ENCODE results near the gene NUDT3.
"Not testable (repeated sequence)": the region's sequence is repeated elsewhere in the genome, so short reads cannot be mapped to it uniquely, and the experiment has no call there.

Gene NUDT3

DNA sequence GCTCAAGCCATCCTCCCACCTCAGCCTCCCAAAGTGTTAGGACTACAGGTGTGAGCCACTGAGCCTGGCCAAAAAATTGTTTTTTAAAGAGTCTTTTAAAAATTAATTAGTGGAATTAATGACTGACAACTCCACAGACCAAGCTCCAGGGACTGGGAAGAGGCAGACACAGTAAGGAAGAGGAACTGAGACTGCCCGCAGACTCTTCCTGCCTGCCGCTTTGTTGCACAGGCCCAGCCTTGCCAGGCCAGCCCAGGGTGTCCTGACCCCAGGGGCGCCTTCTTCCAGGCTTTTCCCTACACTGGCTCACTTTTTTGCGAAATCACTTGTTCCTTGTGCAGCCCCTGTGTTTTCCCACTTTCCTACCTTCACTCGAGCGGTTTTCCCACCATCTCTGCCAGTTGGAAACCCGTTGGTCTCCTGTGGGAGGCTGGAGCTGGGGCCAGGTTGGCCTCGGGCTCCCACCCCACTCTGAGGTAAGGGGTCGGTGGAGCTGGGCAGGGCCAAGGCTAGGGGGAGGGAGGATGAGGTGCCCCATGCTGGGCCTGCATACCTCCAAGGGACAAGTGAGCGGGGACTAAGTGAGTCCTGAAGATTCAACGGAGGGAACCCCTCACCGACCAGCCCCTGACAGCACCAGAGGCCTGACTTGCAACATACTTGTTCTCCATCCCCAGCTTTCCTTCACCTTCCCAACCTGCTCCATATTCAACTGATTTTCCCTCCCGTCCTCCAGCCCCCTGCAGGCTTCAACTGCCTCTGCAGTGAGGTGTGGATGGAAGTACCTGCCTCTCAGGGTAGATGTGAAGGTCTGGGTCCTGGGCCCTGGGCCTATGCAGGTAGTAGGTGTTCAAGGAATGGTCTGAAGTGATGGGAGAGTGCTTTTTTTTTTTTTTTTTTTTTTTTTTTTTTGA is 120.2 kb downstream of the NUDT3 start:
- no peak overlapping the region for H3K9ac ChIP-seq (ENCODE audit: low read length in 5 of 5)
- H3K27ac ChIP-seq (ENCODE audit: low read depth, low read length) = no peak overlapping the region

GRCh38 chr6:34269658-34270341 is 122.7 kb downstream of the NUDT3 start:
- H3K4me1 ChIP-seq (ENCODE audit: control insufficient read depth in 5 of 5, insufficient read depth in 5 of 5, low read length in 5 of 5) = peaks cover 1 to 23% (median 6%) of the 10 kb centered on the region in 5 donors
- H3K9ac ChIP-seq (ENCODE audit: low read length in 5 of 5); H3K4me3 ChIP-seq (ENCODE audit: low read depth in 1 of 5, low read length in 5 of 5); H3K27ac ChIP-seq (ENCODE audit: low read depth, low read length); H3K27me3 ChIP-seq (ENCODE audit: control insufficient read depth in 5 of 5, insufficient read depth in 4 of 5, low read length in 5 of 5); H3K9me3 ChIP-seq (ENCODE audit: control insufficient read depth in 5 of 5, low read length in 5 of 5); H3K36me3 ChIP-seq (ENCODE audit: control insufficient read depth in 5 of 5, insufficient read depth in 5 of 5, low read length in 5 of 5): not testable (repeated sequence)

More for the DNA sequence above, 120.2 kb downstream of the NUDT3 start:
- Histone ChIP-seq H3K27me3 (ENCODE audit: control insufficient read depth in 5 of 5, insufficient read depth in 4 of 5, low read length in 5 of 5) (no peaks in the 10 kb centered on the region), H3K36me3 (ENCODE audit: control insufficient read depth in 5 of 5, insufficient read depth in 5 of 5, low read length in 5 of 5) (no peaks in the 10 kb centered on the region), H3K4me1 (ENCODE audit: control insufficient read depth in 5 of 5, insufficient read depth in 5 of 5, low read length in 5 of 5) (peaks cover 1 to 36% (median 14%) of the 10 kb centered on the region in 5 donors), H3K9me3 (ENCODE audit: control insufficient read depth in 5 of 5, low read length in 5 of 5) (no peaks in the 10 kb centered on the region), H3K4me3 (ENCODE audit: low read depth in 1 of 5, low read length in 5 of 5) (no peak overlapping the region)

- H3K4me1 ChIP-seq (ENCODE audit: control insufficient read depth in 5 of 5, insufficient read depth in 5 of 5, low read length in 5 of 5) = peaks cover 1 to 23% (median 6%) of the 10 kb centered on the region in 5 donors
- not testable (repeated sequence) for H3K36me3 ChIP-seq (ENCODE audit: control insufficient read depth in 5 of 5, insufficient read depth in 5 of 5, low read length in 5 of 5); H3K9me3 ChIP-seq (ENCODE audit: control insufficient read depth in 5 of 5, low read length in 5 of 5); H3K9ac ChIP-seq (ENCODE audit: low read length in 5 of 5); H3K4me3 ChIP-seq (ENCODE audit: low read depth in 1 of 5, low read length in 5 of 5); H3K27me3 ChIP-seq (ENCODE audit: control insufficient read depth in 5 of 5, insufficient read depth in 4 of 5, low read length in 5 of 5); H3K27ac ChIP-seq (ENCODE audit: low read depth, low read length)
These were observed 123.3 kb downstream of the NUDT3 start for GRCh38 chr6:34269132-34269531.

- Histone ChIP-seq H3K36me3 (ENCODE audit: control insufficient read depth in 5 of 5, insufficient read depth in 5 of 5, low read length in 5 of 5) (no peaks in the 10 kb centered on the region), H3K27me3 (ENCODE audit: control insufficient read depth in 5 of 5, insufficient read depth in 4 of 5, low read length in 5 of 5) (no peaks in the 10 kb centered on the region), H3K4me3 (ENCODE audit: low read depth in 1 of 5, low read length in 5 of 5) (no peak overlapping the region), H3K9me3 (ENCODE audit: control insufficient read depth in 5 of 5, low read length in 5 of 5) (no peaks in the 10 kb centered on the region), H3K4me1 (ENCODE audit: control insufficient read depth in 5 of 5, insufficient read depth in 5 of 5, low read length in 5 of 5) (peaks cover 0 to 11% (median 6%) of the 10 kb centered on the region in 5 donors), H3K27ac (ENCODE audit: low read depth, low read length) (no peak overlapping the region), H3K9ac (ENCODE audit: low read length in 5 of 5) (no peak overlapping the region)
These were observed 124.7 kb downstream of the NUDT3 start for GRCh38 chr6:34267746-34268145.

GRCh38 chr6:34263484-34263883 is 129.0 kb downstream of the NUDT3 start:
- H3K27ac ChIP-seq (ENCODE audit: low read depth, low read length) = not testable (repeated sequence)

DNA sequence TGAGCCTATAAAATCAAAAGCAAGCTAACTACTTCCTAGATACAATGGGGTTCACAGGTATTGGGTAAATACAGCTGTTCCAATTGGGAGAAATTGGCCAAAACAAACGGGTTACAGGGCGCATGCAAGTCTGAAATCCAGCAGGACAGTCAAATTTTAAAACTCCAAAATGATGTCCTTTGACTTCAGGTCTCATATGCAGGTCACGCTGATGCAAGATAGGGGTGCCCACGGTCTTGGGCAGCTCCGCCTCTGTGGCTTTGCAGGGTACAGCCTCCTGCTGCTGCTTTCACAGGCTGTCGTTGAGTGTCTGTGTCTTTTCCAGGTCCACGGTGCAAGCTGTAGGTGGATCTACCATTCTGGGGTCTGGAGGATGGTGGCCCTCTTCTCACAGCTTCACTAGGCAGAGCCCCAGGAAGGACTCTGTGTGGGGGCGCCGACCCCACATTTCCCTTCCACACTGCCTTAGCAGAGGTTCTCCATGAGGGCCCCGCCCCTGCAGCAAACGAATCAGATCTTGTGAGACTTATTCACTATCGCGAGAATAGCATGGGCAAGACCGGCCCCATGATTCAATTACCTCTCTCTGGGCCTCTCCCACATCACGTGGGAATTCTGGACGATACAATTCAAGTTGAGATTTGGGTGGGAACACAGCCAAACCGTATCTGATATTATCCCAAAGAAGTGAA is 131.7 kb downstream of the NUDT3 start:
- Histone ChIP-seq H3K9me3 (ENCODE audit: control insufficient read depth in 5 of 5, low read length in 5 of 5) (no peaks in the 10 kb centered on the region), H3K4me1 (ENCODE audit: control insufficient read depth in 5 of 5, insufficient read depth in 5 of 5, low read length in 5 of 5) (no peaks in the 10 kb centered on the region), H3K27ac (ENCODE audit: low read depth, low read length) (no peak overlapping the region), H3K27me3 (ENCODE audit: control insufficient read depth in 5 of 5, insufficient read depth in 4 of 5, low read length in 5 of 5) (no peaks in the 10 kb centered on the region), H3K4me3 (ENCODE audit: low read depth in 1 of 5, low read length in 5 of 5) (no peak overlapping the region), H3K36me3 (ENCODE audit: control insufficient read depth in 5 of 5, insufficient read depth in 5 of 5, low read length in 5 of 5) (no peaks in the 10 kb centered on the region), H3K9ac (ENCODE audit: low read length in 5 of 5) (no peak overlapping the region)

More at GRCh38 chr6:34263484-34263883, 129.0 kb downstream of the NUDT3 start:
- not testable (repeated sequence) for H3K4me3 ChIP-seq (ENCODE audit: low read depth in 1 of 5, low read length in 5 of 5); H3K4me1 ChIP-seq (ENCODE audit: control insufficient read depth in 5 of 5, insufficient read depth in 5 of 5, low read length in 5 of 5); H3K36me3 ChIP-seq (ENCODE audit: control insufficient read depth in 5 of 5, insufficient read depth in 5 of 5, low read length in 5 of 5); H3K9me3 ChIP-seq (ENCODE audit: control insufficient read depth in 5 of 5, low read length in 5 of 5); H3K27me3 ChIP-seq (ENCODE audit: control insufficient read depth in 5 of 5, insufficient read depth in 4 of 5, low read length in 5 of 5); H3K9ac ChIP-seq (ENCODE audit: low read length in 5 of 5)

DNA sequence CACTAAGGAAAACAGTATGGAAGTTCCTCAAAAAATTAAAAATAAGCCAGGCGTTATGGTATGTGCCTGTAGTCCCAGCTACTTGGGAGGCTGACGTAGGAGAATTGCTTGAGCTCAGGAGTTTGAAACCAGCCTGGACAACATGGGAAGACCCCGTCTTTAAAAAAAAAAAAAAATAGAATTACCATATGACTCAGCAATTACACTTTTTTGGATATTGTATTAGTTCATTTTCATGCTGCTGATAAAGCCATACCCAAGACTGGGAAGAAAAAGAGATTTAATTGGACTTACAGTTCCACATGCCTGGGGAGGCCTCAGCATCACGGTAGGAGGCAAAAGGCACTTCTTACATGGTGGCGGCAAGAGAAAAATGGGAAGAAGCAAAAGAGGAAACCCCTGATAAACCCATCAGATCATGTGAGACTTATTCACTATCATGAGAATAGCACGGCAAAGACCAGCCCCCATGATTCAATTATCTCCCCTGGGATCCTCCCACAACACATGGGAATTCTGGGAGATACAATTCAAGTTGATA is 132.9 kb downstream of the NUDT3 start:
- Histone ChIP-seq H3K27me3 (ENCODE audit: control insufficient read depth in 5 of 5, insufficient read depth in 4 of 5, low read length in 5 of 5) (no peaks in the 10 kb centered on the region), H3K36me3 (ENCODE audit: control insufficient read depth in 5 of 5, insufficient read depth in 5 of 5, low read length in 5 of 5) (no peaks in the 10 kb centered on the region), H3K4me3 (ENCODE audit: low read depth in 1 of 5, low read length in 5 of 5) (no peak overlapping the region), H3K4me1 (ENCODE audit: control insufficient read depth in 5 of 5, insufficient read depth in 5 of 5, low read length in 5 of 5) (no peaks in the 10 kb centered on the region), H3K9ac (ENCODE audit: low read length in 5 of 5) (no peak overlapping the region), H3K27ac (ENCODE audit: low read depth, low read length) (no peak overlapping the region), H3K9me3 (ENCODE audit: control insufficient read depth in 5 of 5, low read length in 5 of 5) (no peaks in the 10 kb centered on the region)

DNA sequence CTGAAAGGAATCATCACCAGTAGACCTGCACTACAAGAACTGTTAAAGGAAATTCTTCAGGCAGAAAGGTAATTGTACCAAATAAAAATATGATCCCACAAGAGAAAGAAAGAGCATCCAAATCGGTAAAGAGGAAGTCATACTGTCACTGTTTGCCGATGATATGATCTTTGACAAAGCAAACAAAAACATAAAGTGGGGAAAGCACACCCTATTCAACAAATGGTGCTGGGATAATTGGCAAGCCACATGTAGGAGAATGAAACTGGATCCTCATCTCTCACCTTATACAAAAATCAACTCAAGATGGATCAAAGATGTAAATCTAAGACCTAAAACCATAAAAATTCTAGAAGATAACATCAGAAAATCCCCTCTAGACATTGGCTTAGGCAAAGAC is 140.1 kb downstream of the NUDT3 start:
- H3K27ac ChIP-seq (ENCODE audit: low read depth, low read length); H3K9ac ChIP-seq (ENCODE audit: low read length in 5 of 5); H3K9me3 ChIP-seq (ENCODE audit: control insufficient read depth in 5 of 5, low read length in 5 of 5); H3K27me3 ChIP-seq (ENCODE audit: control insufficient read depth in 5 of 5, insufficient read depth in 4 of 5, low read length in 5 of 5); H3K4me3 ChIP-seq (ENCODE audit: low read depth in 1 of 5, low read length in 5 of 5); H3K36me3 ChIP-seq (ENCODE audit: control insufficient read depth in 5 of 5, insufficient read depth in 5 of 5, low read length in 5 of 5): not testable (repeated sequence)
- peaks cover 0 to 23% (median 18%) of the 10 kb centered on the region in 5 donors for H3K4me1 ChIP-seq (ENCODE audit: control insufficient read depth in 5 of 5, insufficient read depth in 5 of 5, low read length in 5 of 5)

DNA sequence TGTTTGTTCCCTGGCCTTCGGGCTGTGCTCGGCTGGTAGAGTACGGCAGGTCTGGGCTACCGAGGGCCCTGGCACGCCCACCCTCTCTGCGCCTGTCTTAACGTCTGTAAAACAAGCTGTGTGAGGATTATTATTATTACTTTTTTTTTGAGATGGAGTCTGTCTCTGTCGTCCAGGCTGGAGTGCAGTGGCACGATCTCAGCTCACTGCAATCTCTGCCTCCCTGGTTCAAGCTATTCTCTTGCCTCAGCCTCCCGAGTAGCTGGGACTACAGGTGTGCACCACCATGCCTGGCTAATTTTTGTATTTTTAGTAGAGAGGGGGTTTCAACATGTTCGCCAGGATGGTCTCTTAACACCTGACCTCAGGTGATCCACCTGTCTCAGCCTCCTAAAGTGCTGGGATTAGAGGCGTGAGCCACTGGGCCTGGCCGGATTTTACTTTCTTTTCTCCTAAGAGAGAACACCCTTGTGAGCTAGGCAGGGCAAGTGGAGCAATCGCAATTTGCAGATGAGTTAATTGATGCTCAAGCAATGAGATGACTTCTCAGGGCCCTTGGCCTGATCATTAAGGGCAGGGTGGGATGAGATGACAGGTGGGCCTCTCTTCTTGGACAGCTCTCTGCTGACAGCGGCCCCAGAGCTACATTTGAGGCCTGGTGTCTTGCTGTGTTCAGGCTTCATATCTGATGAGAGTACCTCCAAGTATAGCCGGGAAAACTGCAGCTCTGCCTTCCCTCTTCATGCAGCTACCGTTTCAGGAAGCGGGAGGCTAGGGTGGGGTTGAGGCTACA is 142.8 kb downstream of the NUDT3 start:
- Histone ChIP-seq H3K27me3 (ENCODE audit: control insufficient read depth in 5 of 5, insufficient read depth in 4 of 5, low read length in 5 of 5) (no peaks in the 10 kb centered on the region), H3K4me3 (ENCODE audit: low read depth in 1 of 5, low read length in 5 of 5) (peak overlapping the region; percentile 50 to 90 (median 84)), H3K36me3 (ENCODE audit: control insufficient read depth in 5 of 5, insufficient read depth in 5 of 5, low read length in 5 of 5) (peaks cover 0 to 7% (median 3%) of the 10 kb centered on the region in 5 donors), H3K9me3 (ENCODE audit: control insufficient read depth in 5 of 5, low read length in 5 of 5) (no peaks in the 10 kb centered on the region), H3K27ac (ENCODE audit: low read depth, low read length) (peak overlapping the region; percentile 77), H3K4me1 (ENCODE audit: control insufficient read depth in 5 of 5, insufficient read depth in 5 of 5, low read length in 5 of 5) (peaks cover 0 to 23% (median 18%) of the 10 kb centered on the region in 5 donors), H3K9ac (ENCODE audit: low read length in 5 of 5) (peak overlapping the region; percentile 63 to 95 (median 92))
